ENCODE measurements around the gene UVRAG.
"Not testable (repeated sequence)": the region's sequence is repeated elsewhere in the genome, so short reads cannot be mapped to it uniquely, and the experiment has no call there.

Gene UVRAG

GRCh38 chr11:75930534-75930933 is 115.5 kb downstream of the UVRAG start:
- no peak for DNase-seq

GRCh38 chr11:75931124-75931523 is 116.1 kb downstream of the UVRAG start:
- no peak for DNase-seq

GRCh38 chr11:75933736-75934135 is 118.7 kb downstream of the UVRAG start:
- DNase-seq: not testable (repeated sequence)

GRCh38 chr11:75934851-75935250 is 119.8 kb downstream of the UVRAG start:
- no peak for DNase-seq

GRCh38 chr11:75938543-75938942 is 123.5 kb downstream of the UVRAG start:
- no peak for DNase-seq

GRCh38 chr11:75939516-75939915 is 124.5 kb downstream of the UVRAG start:
- DNase-seq: no peak

- no peak for DNase-seq
Measured at GRCh38 chr11:75939992-75940391, 125.0 kb downstream of the UVRAG start.

- no peak for DNase-seq
Measured at GRCh38 chr11:75940911-75941310, 125.9 kb downstream of the UVRAG start.

- DNase-seq: no peak
Measured at GRCh38 chr11:75944515-75944914, 129.5 kb downstream of the UVRAG start.

GRCh38 chr11:75945446-75945845 is 130.4 kb downstream of the UVRAG start:
- no peak for DNase-seq

- DNase-seq: no peak
Measured at GRCh38 chr11:75945947-75946346, 130.9 kb downstream of the UVRAG start.

GRCh38 chr11:75946531-75947530 is 131.8 kb downstream of the UVRAG start:
- no peak for DNase-seq

GRCh38 chr11:75949023-75949672 is 134.1 kb downstream of the UVRAG start:
- no peak for DNase-seq

- DNase-seq: no peak
Measured at GRCh38 chr11:75950141-75950540, 135.1 kb downstream of the UVRAG start.

- no peak for DNase-seq
Measured at GRCh38 chr11:75954039-75954438, 139.0 kb downstream of the UVRAG start.

GRCh38 chr11:75955443-75955842 is 140.4 kb downstream of the UVRAG start:
- no peak for DNase-seq

- DNase-seq: no peak
Measured at GRCh38 chr11:75959540-75959939, 144.5 kb downstream of the UVRAG start.

GRCh38 chr11:75964071-75964470 is 149.1 kb downstream of the UVRAG start:
- DNase-seq: no peak

- no peak for DNase-seq
Measured at GRCh38 chr11:75966537-75967287, 151.7 kb downstream of the UVRAG start.

- DNase-seq: no peak
Measured at GRCh38 chr11:75968021-75968625, 153.1 kb downstream of the UVRAG start.

GRCh38 chr11:75969626-75970308 is 154.8 kb downstream of the UVRAG start:
- no peak for DNase-seq

GRCh38 chr11:75973710-75974109 is 158.7 kb downstream of the UVRAG start:
- not testable (repeated sequence) for DNase-seq

Measured in stimulated activated CD4-positive, alpha-beta T cell treated with anti-CD3 and anti-CD28 coated beads, Interleukin-4, amount 100 ng/mL, for 24 hours (primary cell).